H1 (cell line): ENCODE results near the gene RBMS1.

Source experiments
- BACH1 ChIP-seq: IDR thresholded peaks from 2 replicates; pipeline ENCODE4 v1.6.1; 2012; ENCODE audit warnings: low read length, improper control_type of control experiment
- CTCF ChIP-seq, 3 experiments: IDR thresholded peaks; 1 replicate in 2 of 3; 2 replicates in 1 of 3; pipeline versions ENCODE4 v1.5.1 to v1.6.1; 2011; ENCODE audit warnings: low read length in 3 of 3, mild to moderate bottlenecking in 3 of 3, inconsistent platforms in 2 of 3, low read depth in 1 of 3, moderate library complexity in 1 of 3; ENCODE audit not compliant: insufficient read depth in 1 of 3; ENCODE audit errors: control extremely low read depth in 1 of 3
- EP300 ChIP-seq, 2 experiments: IDR thresholded peaks; 1 replicate in 1 of 2; 2 replicates in 1 of 2; pipeline ENCODE4 v1.6.1; 2011 to 2012; ENCODE audit warnings: low read depth in 2 of 2, low read length in 2 of 2, mild to moderate bottlenecking in 2 of 2, borderline replicate concordance in 1 of 2, inconsistent platforms in 1 of 2, moderate library complexity in 1 of 2
- JUN ChIP-seq: IDR thresholded peaks from 2 replicates; pipeline ENCODE4 v1.6.1; 2011; ENCODE audit warnings: low read depth, mild to moderate bottlenecking, improper control_type of control experiment, low read length
- MAFK ChIP-seq: IDR thresholded peaks from 2 replicates; pipeline ENCODE4 v1.6.1; 2012; ENCODE audit warnings: low read depth, mild to moderate bottlenecking, improper control_type of control experiment, low read length
- MAX ChIP-seq: IDR thresholded peaks from 2 replicates; pipeline ENCODE4 v1.6.1; 2012; ENCODE audit warnings: inconsistent platforms
- POLR2A ChIP-seq, 2 experiments: IDR thresholded peaks; 1 replicate in 1 of 2; 2 replicates in 1 of 2; pipeline ENCODE4 v1.6.1; 2011; ENCODE audit warnings: low read depth in 2 of 2, low read length in 2 of 2, mild to moderate bottlenecking in 2 of 2; ENCODE audit errors: control extremely low read depth in 1 of 2
- POU5F1 ChIP-seq: IDR thresholded peaks from 2 replicates; pipeline ENCODE4 v1.6.1; 2011; ENCODE audit warnings: low read depth, mild to moderate bottlenecking, low read length, moderate library complexity
- RNF2 ChIP-seq: fragments of 200-900, 300-1000 bp; sonication (generic); IDR thresholded peaks from 2 replicates; pipeline ENCODE4 v1.7.1; 2016; ENCODE audit warnings: borderline replicate concordance, low read depth, mild to moderate bottlenecking, antibody characterized with exemption, low read length; ENCODE audit not compliant: poor library complexity, severe bottlenecking; ENCODE audit errors: missing control alignments
- RXRA ChIP-seq: IDR thresholded peaks from 2 replicates; pipeline ENCODE4 v1.6.1; 2011; ENCODE audit warnings: low read depth, mild to moderate bottlenecking, low read length, moderate library complexity; ENCODE audit not compliant: insufficient read depth
- SP1 ChIP-seq: IDR thresholded peaks from 2 replicates; pipeline ENCODE4 v1.6.1; 2011; ENCODE audit warnings: low read depth, low read length
- SRF ChIP-seq: IDR thresholded peaks from 2 replicates; pipeline ENCODE4 v1.6.1; 2011; ENCODE audit warnings: mild to moderate bottlenecking, low read depth, low read length, moderate library complexity
- TAF1 ChIP-seq: IDR thresholded peaks from 2 replicates; pipeline ENCODE4 v1.6.1; 2011; ENCODE audit warnings: mild to moderate bottlenecking, low read depth, low read length
- YY1 ChIP-seq: IDR thresholded peaks from 2 replicates; pipeline ENCODE4 v1.6.1; 2011; ENCODE audit warnings: low read depth, mild to moderate bottlenecking, low read length

- no peak for TF ChIP-seq RNF2
- no peak for TF ChIP-seq POLR2A (IDR thresholded peaks at IDR 0.05; ENCODE audit: control extremely low read depth in 1 of 2, low read depth in 2 of 2, low read length in 2 of 2)
- TF ChIP-seq POU5F1 = no peak
- peak; percentile 14 to 61 (median 49); a peak in 3 of 4 replicates for TF ChIP-seq CTCF (IDR thresholded peaks at IDR 0.05; ENCODE audit: control extremely low read depth in 1 of 3, insufficient read depth in 1 of 3, low read depth in 1 of 3, low read length in 3 of 3)
- TF ChIP-seq JUN = no peak
- TF ChIP-seq SRF = no peak
- no peak for TF ChIP-seq TAF1
- TF ChIP-seq EP300 (IDR thresholded peaks at IDR 0.05; ENCODE audit: borderline replicate concordance in 1 of 2, low read depth in 2 of 2, low read length in 2 of 2) = no peak
- TF ChIP-seq YY1 = no peak
- TF ChIP-seq SP1 = no peak
- TF ChIP-seq MAFK = no peak
- no peak for TF ChIP-seq BACH1
- TF ChIP-seq MAX = no peak
- TF ChIP-seq RXRA = no peak
Measured at GRCh38 chr2:160324161-160324800, 169.3 kb downstream of the RBMS1 start.
